ENCODE measurements around the gene REC114. TPM values are rescaled to one million over a fixed set of nuclear protein-coding genes. Genes with fewer than 3 reads are reported as not detected.

Gene REC114, protein sequence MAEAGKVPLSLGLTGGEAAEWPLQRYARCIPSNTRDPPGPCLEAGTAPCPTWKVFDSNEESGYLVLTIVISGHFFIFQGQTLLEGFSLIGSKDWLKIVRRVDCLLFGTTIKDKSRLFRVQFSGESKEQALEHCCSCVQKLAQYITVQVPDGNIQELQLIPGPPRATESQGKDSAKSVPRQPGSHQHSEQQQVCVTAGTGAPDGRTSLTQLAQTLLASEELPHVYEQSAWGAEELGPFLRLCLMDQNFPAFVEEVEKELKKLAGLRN
- total RNA-seq = not detected in 2 replicates
- 0.24 TPM in 1 of 2 replicates, not detected in the other for polyA plus RNA-seq

DNA sequence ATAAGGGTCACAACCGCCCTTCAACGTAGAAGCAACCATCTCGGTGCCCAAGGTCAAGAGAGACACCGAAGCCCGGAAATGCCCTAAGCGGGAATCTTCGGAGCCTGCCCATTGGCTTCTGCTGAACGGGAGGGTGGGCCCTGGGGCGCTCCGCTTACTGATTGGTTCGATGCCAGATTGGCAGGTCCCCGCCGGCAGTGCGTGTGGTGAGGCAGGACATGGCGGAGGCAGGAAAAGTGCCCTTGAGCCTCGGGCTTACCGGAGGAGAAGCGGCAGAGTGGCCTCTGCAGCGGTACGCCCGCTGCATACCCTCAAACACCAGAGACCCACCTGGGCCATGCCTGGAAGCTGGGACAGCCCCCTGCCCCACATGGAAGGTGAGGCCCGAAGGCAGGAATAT is at the start of gene REC114:
TSS of gene REC114 (plus strand) at position 197 of the 400 bp plus-strand sequence. CDS start at position 219, 22 bp downstream.
- Histone ChIP-seq H3K4me2 (no peak within 1 kb of the TSS), H2AFZ (no peak within 1 kb of the TSS), H4K20me1 (ENCODE audit: insufficient read depth, poor library complexity, severe bottlenecking) (no peaks in the 10 kb centered on the region), H3K79me2 (no peaks in the 10 kb centered on the region), H3K4me3 (no peak within 1 kb of the TSS), H3K9me3 (ENCODE audit: low read depth) (no peaks in the 10 kb centered on the region), H3K4me1 (ENCODE audit: insufficient read depth) (no peaks in the 10 kb centered on the region), H3K9me2 (replicated peaks; ENCODE audit: insufficient read depth) (no peaks in the 10 kb centered on the region), H3K27ac (no peak within 1 kb of the TSS), H3K27me3 (peaks cover 14% of the 10 kb centered on the region), H3K36me3 (replicated peaks; ENCODE audit: insufficient read depth, low read depth) (no peaks in the 10 kb centered on the region)
- WGBS (ENCODE audit: low lambda C conversion rate, missing lambda C conversion rate) = 96% methylated on average over 12 of the region's 22 CpGs
- no peak for DNase-seq (ENCODE audit: low spot score)
- TF ChIP-seq, protein P1, sequence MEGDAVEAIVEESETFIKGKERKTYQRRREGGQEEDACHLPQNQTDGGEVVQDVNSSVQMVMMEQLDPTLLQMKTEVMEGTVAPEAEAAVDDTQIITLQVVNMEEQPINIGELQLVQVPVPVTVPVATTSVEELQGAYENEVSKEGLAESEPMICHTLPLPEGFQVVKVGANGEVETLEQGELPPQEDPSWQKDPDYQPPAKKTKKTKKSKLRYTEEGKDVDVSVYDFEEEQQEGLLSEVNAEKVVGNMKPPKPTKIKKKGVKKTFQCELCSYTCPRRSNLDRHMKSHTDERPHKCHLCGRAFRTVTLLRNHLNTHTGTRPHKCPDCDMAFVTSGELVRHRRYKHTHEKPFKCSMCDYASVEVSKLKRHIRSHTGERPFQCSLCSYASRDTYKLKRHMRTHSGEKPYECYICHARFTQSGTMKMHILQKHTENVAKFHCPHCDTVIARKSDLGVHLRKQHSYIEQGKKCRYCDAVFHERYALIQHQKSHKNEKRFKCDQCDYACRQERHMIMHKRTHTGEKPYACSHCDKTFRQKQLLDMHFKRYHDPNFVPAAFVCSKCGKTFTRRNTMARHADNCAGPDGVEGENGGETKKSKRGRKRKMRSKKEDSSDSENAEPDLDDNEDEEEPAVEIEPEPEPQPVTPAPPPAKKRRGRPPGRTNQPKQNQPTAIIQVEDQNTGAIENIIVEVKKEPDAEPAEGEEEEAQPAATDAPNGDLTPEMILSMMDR (IDR thresholded peaks at IDR 0.05; ENCODE audit: poor library complexity) = no peak

DNA sequence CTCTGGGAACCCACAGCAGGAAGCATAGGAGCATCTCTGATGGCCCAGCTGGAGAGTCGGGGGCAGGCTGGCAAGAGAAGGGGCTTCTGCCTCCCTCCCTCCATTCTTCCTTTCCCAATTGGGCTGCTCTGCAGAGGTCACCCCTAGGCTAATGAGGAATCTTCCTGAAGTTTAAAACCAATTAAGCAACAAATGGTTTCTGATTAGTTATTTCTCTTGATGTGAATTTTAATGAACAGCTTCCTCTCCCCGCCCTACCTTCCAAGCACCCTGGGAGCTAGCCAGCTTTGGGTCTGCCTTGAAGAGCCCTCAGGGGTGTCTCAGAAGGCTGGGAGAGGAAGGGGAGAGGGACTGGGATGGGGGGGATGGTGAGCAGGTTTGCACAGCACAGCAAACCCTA is 49.6 kb upstream of the REC114 start:
- Histone ChIP-seq H3K9me2 (replicated peaks; ENCODE audit: insufficient read depth) (no peaks in the 10 kb centered on the region), H3K9me3 (ENCODE audit: low read depth) (no peaks in the 10 kb centered on the region), H4K20me1 (ENCODE audit: insufficient read depth, poor library complexity, severe bottlenecking) (no peaks in the 10 kb centered on the region), H3K4me2 (no peak overlapping the region), H3K27me3 (no peaks in the 10 kb centered on the region), H2AFZ (no peak overlapping the region), H3K79me2 (no peaks in the 10 kb centered on the region), H3K27ac (no peak overlapping the region), H3K4me3 (no peak overlapping the region), H3K36me3 (replicated peaks; ENCODE audit: insufficient read depth, low read depth) (no peaks in the 10 kb centered on the region), H3K4me1 (ENCODE audit: insufficient read depth) (peaks cover 7% of the 10 kb centered on the region)
- TF ChIP-seq, protein P1 (IDR thresholded peaks at IDR 0.05; ENCODE audit: poor library complexity) = no peak
- DNase-seq (ENCODE audit: low spot score) = no peak
- 78% methylated on average over 2 of the region's 2 CpGs for WGBS (ENCODE audit: low lambda C conversion rate, missing lambda C conversion rate)

DNA sequence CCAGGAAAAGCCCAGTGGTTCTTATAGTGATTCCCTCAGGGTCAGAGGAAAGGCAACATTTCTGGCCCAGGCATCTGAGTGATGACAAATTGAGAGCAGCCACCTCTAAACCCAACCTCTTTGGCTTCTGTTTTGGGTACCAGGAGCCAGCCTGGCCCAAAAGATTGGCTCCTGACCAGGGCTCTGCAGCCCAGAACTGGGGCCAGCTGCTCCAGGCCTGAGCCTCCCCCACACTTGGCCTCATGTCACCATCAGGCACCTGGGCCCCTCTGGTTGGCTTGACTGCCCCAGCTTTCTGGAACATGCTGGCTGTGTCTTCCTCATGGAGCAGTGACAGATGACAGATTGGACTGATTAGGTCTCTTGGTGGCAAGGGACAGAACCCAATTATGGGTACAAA is 48.2 kb upstream of the REC114 start:
- peaks cover 3% of the 10 kb centered on the region for H3K4me1 ChIP-seq (ENCODE audit: insufficient read depth)
- no peak for DNase-seq (ENCODE audit: low spot score)
- H3K9me3 ChIP-seq (ENCODE audit: low read depth) = no peaks in the 10 kb centered on the region
- no peak overlapping the region for H2AFZ ChIP-seq
- no peak overlapping the region for H3K4me3 ChIP-seq
- no peaks in the 10 kb centered on the region for H4K20me1 ChIP-seq (ENCODE audit: insufficient read depth, poor library complexity, severe bottlenecking)
- no peaks in the 10 kb centered on the region for H3K9me2 ChIP-seq (replicated peaks; ENCODE audit: insufficient read depth)
- no peaks in the 10 kb centered on the region for H3K36me3 ChIP-seq (replicated peaks; ENCODE audit: insufficient read depth, low read depth)
- no peaks in the 10 kb centered on the region for H3K79me2 ChIP-seq
- TF ChIP-seq EZH2phosphoT487 (IDR thresholded peaks at IDR 0.05; ENCODE audit: low read depth, severe bottlenecking, unreplicated experiment) (no peak), EZH2 (IDR thresholded peaks at IDR 0.05; ENCODE audit: borderline replicate concordance) (no peak)
- TF ChIP-seq, protein P1 (IDR thresholded peaks at IDR 0.05; ENCODE audit: poor library complexity) = no peak
- H3K27ac ChIP-seq = no peak overlapping the region
- no peak overlapping the region for H3K4me2 ChIP-seq
- H3K27me3 ChIP-seq = no peaks in the 10 kb centered on the region

DNA sequence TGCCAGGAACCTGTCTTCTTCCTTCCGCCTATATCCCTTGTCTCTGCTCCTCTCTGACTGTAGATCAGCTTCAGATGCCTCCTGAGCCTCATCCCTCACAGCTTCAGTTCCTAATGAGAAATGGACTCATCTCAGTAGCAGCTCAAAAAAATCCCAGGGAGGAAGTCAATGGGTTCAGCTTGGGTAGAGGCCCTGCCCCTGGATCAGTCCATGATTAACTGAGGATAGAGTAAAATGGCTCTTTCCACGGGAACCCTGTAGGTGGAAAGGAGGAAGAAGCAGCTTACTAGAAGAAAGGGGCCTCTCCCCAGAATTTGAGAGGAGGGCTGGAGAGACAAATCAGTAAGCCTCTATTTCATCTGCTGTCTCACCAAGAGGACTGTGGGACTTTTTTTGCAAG is 47.3 kb upstream of the REC114 start:
- DNase-seq (ENCODE audit: low spot score) = no peak
- Histone ChIP-seq H3K79me2 (no peaks in the 10 kb centered on the region), H3K36me3 (replicated peaks; ENCODE audit: insufficient read depth, low read depth) (no peaks in the 10 kb centered on the region), H3K4me2 (no peak overlapping the region), H2AFZ (no peak overlapping the region), H3K4me3 (no peak overlapping the region), H3K27me3 (no peaks in the 10 kb centered on the region), H3K27ac (no peak overlapping the region), H4K20me1 (ENCODE audit: insufficient read depth, poor library complexity, severe bottlenecking) (no peaks in the 10 kb centered on the region), H3K9me3 (ENCODE audit: low read depth) (no peaks in the 10 kb centered on the region), H3K4me1 (ENCODE audit: insufficient read depth) (no peaks in the 10 kb centered on the region), H3K9me2 (replicated peaks; ENCODE audit: insufficient read depth) (no peaks in the 10 kb centered on the region)
- 93% methylated on average over 2 of the region's 2 CpGs for WGBS (ENCODE audit: low lambda C conversion rate, missing lambda C conversion rate)
- TF ChIP-seq EZH2 (IDR thresholded peaks at IDR 0.05; ENCODE audit: borderline replicate concordance) (no peak), EZH2phosphoT487 (IDR thresholded peaks at IDR 0.05; ENCODE audit: low read depth, severe bottlenecking, unreplicated experiment) (no peak)
- TF ChIP-seq, protein P1 (IDR thresholded peaks at IDR 0.05; ENCODE audit: poor library complexity) = no peak
